Measurements from ENCODE around the gene PCNX2.
A peak's percentile ranks its signal among the peaks of the same experiment; 100 is the strongest.

PCNX2 gene

DNA sequence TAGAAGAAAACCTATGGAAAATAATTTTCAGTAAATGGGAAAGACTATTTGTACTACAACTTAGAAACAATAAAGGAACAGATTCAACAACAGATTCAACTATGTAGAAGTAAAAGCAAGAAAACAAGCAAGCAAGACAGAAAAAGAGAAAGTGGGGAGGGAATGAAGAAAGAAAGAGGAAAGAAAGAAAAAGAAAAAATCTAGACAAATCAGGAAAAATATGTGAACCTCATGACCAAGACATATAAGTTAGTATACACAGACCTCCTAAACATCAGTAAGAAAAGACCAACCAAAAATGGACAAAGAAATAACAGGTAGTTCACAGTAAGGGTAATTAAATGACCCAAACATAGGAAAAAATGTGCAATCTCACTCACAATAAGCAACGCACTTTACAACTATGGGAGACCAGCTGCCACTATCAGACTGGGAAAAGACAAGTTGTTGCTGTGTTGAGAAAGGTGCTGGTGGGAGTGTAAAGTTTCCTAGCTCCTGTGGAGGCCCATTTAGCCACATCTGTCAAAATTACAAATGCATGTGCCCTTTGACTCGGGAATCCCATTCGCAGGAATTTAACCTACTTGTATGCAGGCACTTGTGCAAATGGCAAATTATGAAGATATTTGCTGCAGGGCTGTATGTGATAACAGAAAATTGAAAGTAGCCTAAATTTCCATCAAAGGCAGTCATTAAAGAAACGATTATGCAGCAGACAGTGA lies 18.1 kb upstream of the PCNX2 start:
- no peak for DNase-seq
- H3K4me1 ChIP-seq = no peaks in the 10 kb centered on the region
- H3K4me3 ChIP-seq = no peak overlapping the region
- no peaks in the 10 kb centered on the region for H3K36me3 ChIP-seq
- H3K27ac ChIP-seq = no peak overlapping the region
- TF ChIP-seq, protein P1, sequence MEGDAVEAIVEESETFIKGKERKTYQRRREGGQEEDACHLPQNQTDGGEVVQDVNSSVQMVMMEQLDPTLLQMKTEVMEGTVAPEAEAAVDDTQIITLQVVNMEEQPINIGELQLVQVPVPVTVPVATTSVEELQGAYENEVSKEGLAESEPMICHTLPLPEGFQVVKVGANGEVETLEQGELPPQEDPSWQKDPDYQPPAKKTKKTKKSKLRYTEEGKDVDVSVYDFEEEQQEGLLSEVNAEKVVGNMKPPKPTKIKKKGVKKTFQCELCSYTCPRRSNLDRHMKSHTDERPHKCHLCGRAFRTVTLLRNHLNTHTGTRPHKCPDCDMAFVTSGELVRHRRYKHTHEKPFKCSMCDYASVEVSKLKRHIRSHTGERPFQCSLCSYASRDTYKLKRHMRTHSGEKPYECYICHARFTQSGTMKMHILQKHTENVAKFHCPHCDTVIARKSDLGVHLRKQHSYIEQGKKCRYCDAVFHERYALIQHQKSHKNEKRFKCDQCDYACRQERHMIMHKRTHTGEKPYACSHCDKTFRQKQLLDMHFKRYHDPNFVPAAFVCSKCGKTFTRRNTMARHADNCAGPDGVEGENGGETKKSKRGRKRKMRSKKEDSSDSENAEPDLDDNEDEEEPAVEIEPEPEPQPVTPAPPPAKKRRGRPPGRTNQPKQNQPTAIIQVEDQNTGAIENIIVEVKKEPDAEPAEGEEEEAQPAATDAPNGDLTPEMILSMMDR (IDR thresholded peaks at IDR 0.05) = no peak
- H3K27me3 ChIP-seq = no peaks in the 10 kb centered on the region
- no peaks in the 10 kb centered on the region for H3K9me3 ChIP-seq
- intact Hi-C loops (cut with DNase I; ENCODE audit: low total_unique reads) = no loop called here

DNA sequence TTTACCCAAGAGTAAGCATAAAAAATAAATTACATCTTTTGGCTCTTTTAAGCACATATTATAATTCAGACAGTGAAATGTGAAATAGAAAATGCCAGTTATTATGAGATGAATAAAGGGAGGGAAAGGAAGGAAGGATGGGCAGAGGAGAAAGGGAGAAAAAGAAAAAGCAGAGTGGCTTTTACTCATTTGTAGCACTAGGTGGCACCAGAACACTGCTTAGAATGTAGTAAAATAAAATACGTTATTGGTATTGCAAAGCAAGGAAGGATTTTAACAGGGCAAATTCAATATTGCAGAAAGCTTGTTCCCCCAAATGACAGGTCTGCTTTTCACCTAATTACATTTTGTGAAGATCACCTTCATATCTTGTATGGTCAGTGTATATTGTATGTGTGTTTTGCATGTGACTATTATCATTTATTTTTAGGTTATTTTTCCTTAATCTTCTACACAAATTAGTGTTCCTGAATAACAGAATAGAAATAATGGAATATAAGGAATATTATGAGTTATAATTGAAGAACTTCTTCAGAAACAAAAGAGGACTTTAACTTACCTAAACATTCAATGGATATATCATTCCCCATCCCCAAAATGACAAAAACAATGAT lies 9.1 kb upstream of the PCNX2 start:
- no peak for DNase-seq
- Histone ChIP-seq H3K4me3 (no peak overlapping the region), H3K27me3 (peaks cover 0 to 8% of the 10 kb centered on the region in 2 donors), H3K27ac (no peak overlapping the region), H3K9me3 (no peaks in the 10 kb centered on the region), H3K4me1 (no peaks in the 10 kb centered on the region), H3K36me3 (no peaks in the 10 kb centered on the region)
- TF ChIP-seq, protein P1 (IDR thresholded peaks at IDR 0.05) = peak; percentile 51 to 66
- intact Hi-C loops (cut with DNase I; ENCODE audit: low total_unique reads) = no loop called here

DNA sequence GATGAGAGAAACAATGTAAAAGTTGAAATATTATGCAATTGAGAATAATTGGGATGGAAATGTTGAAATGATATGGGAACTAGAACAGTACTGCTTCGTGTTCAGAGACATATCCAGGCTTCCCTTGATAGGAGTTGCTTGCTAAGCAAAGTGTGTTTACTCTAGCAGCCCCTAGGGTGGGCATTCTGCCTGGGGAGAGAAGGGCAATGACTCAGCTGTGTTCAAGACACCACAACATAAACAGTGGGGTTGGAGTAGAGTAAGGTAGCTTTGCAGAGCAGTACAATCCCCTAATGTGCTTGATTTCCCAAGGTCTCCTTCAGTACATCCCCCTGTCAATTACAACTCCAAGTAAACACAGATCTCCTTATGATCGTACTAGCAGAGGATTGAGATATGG lies 4.8 kb upstream of the PCNX2 start:
- Histone ChIP-seq H3K4me3 (no peak overlapping the region), H3K4me1 (peaks cover 0 to 5% (median 2%) of the 10 kb centered on the region in 4 donors), H3K27me3 (peaks cover 0 to 16% of the 10 kb centered on the region in 2 donors), H3K9me3 (no peaks in the 10 kb centered on the region), H3K27ac (no peak overlapping the region), H3K36me3 (no peaks in the 10 kb centered on the region)
- TF ChIP-seq, protein P1 (IDR thresholded peaks at IDR 0.05) = no peak
- intact Hi-C loops (cut with DNase I; ENCODE audit: low total_unique reads) = no loop called here
- DNase-seq = no peak

DNA sequence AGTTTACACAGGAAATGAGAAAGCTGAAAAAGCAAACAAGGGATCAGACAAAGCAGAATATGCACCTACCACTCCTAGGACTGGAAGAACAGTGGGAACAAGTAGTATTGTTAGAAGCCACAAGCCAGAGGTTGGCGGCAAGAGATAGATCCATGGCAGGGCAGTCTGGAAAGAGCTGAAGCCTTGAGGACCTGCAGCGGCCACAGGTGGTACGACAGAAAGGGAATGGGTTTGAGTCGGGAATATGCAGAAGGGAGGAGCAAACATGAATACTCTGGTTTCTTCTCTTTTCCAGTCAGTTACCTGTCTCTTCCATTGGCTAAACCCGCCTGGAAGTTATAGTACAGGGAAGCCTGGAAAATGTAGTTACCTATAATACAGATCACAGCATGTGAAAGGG lies 3.9 kb upstream of the PCNX2 start:
- Histone ChIP-seq H3K4me1 (peaks cover 0 to 8% (median 6%) of the 10 kb centered on the region in 4 donors), H3K36me3 (no peaks in the 10 kb centered on the region), H3K27me3 (peaks cover 0 to 14% of the 10 kb centered on the region in 2 donors), H3K27ac (no peak overlapping the region), H3K9me3 (no peaks in the 10 kb centered on the region), H3K4me3 (no peak overlapping the region)
- intact Hi-C loops (cut with DNase I; ENCODE audit: low total_unique reads) = no loop called here
- TF ChIP-seq, protein P1 (IDR thresholded peaks at IDR 0.05) = no peak
- DNase-seq = no peak

DNA sequence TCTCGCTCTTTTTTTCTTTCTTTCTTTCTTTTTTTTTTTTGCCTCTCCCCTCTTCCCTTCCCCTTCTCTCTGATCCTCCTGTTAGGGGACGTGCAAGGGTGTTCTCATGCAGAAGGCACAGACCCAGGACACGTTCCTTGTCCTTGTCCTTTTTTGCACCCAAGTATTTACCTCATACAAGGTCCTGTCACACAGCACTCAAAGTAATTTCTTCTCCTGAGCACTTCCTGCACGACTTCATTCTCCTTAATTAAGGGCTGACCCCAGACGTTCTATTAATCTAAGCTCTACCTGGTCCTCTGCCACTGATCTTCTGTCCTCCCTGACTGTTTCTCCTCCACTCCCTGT lies 424 bp upstream of the PCNX2 start:
- no peaks in the 10 kb centered on the region for H3K36me3 ChIP-seq
- no peak for DNase-seq
- TF ChIP-seq, protein P1 (IDR thresholded peaks at IDR 0.05) = no peak
- peaks cover 0 to 8% (median 6%) of the 10 kb centered on the region in 4 donors for H3K4me1 ChIP-seq
- no peaks in the 10 kb centered on the region for H3K9me3 ChIP-seq
- intact Hi-C loops (cut with DNase I; ENCODE audit: low total_unique reads) = no loop called here
- peaks cover 0 to 14% of the 10 kb centered on the region in 2 donors for H3K27me3 ChIP-seq
- no peak overlapping the region for H3K27ac ChIP-seq
- peak overlapping the region; percentile 52 to 69 for H3K4me3 ChIP-seq

Measured in tibial artery (tissue), 4 donors.